HG03039 (cell line): ENCODE results near the gene GOSR2.
"Not testable (repeated sequence)": the region's sequence is repeated elsewhere in the genome, so short reads cannot be mapped to it uniquely, and the experiment has no call there.

Experiments used
- ATAC-seq: cut with Tn5 transposase; IDR thresholded peaks from one replicate; pipeline ENCODE4 v1.9.1; 2021; ENCODE audit warnings: mild to moderate bottlenecking, moderate library complexity; ENCODE audit not compliant: unreplicated experiment

GOSR2 gene

GRCh38 chr17:46984892-46985291 is 61.9 kb downstream of the GOSR2 start:
- no peak for ATAC-seq

- no peak for ATAC-seq
Measured at GRCh38 chr17:46986366-46986765, 63.4 kb downstream of the GOSR2 start.

GRCh38 chr17:46987927-46988326 is 65.0 kb downstream of the GOSR2 start:
- not testable (repeated sequence) for ATAC-seq

- no peak for ATAC-seq
Measured at GRCh38 chr17:46989637-46990431, 66.9 kb downstream of the GOSR2 start.

GRCh38 chr17:46991617-46992016 is 68.7 kb downstream of the GOSR2 start:
- ATAC-seq = no peak
